Measurements from ENCODE around the gene PTGES3L.
A peak's percentile ranks its signal among the peaks of the same experiment; 100 is the strongest.
"Not testable (repeated sequence)": the region's sequence is repeated elsewhere in the genome, so short reads cannot be mapped to it uniquely, and the experiment has no call there.

PTGES3L gene

GRCh38 chr17:42999003-42999525 lies 19.2 kb upstream of the PTGES3L start:
- no peak for DNase-seq
- no peak for ATAC-seq
- Mint-ChIP-seq H3K27me3 (no peaks in the 10 kb centered on the region), H3K4me3 (peak overlapping the region; percentile 96), H3K36me3 (ENCODE audit: low read depth) (peaks cover 56% of the 10 kb centered on the region), H3K27ac (peak overlapping the region; percentile 99), H3K9me3 (no peaks in the 10 kb centered on the region), H3K4me1 (peaks cover 42% of the 10 kb centered on the region)

GRCh38 chr17:42997984-42998938 lies 18.4 kb upstream of the PTGES3L start, which contains the start of gene RPL27:
RPL27 (plus strand) TSS chr17:42998419; CDS start chr17:42998751, 332 bp downstream.
- ATAC-seq (peak; percentile 97), DNase-seq (peak; percentile 97)
- H3K9me3 Mint-ChIP-seq = no peaks in the 10 kb centered on the region
- peak within 1 kb of the TSS; percentile 96 for H3K4me3 Mint-ChIP-seq
- peaks cover 40% of the 10 kb centered on the region for H3K4me1 Mint-ChIP-seq
- H3K36me3 Mint-ChIP-seq (ENCODE audit: low read depth) = peaks cover 53% of the 10 kb centered on the region
- H3K27ac Mint-ChIP-seq = peak within 1 kb of the TSS; percentile 99
- no peaks in the 10 kb centered on the region for H3K27me3 Mint-ChIP-seq

GRCh38 chr17:42997390-42997983 lies 17.6 kb upstream of the PTGES3L start:
- Mint-ChIP-seq H3K27ac (peak overlapping the region; percentile 99), H3K9me3 (no peaks in the 10 kb centered on the region), H3K4me1 (peaks cover 37% of the 10 kb centered on the region), H3K36me3 (ENCODE audit: low read depth) (peaks cover 50% of the 10 kb centered on the region), H3K27me3 (no peaks in the 10 kb centered on the region), H3K4me3 (peak overlapping the region; percentile 96)
- DNase-seq (no peak), ATAC-seq (no peak)

- not testable (repeated sequence) for H3K4me3 Mint-ChIP-seq, H3K27me3 Mint-ChIP-seq, ATAC-seq, H3K27ac Mint-ChIP-seq, H3K9me3 Mint-ChIP-seq, DNase-seq
- Mint-ChIP-seq H3K4me1 (peaks cover 16% of the 10 kb centered on the region), H3K36me3 (ENCODE audit: low read depth) (peaks cover 42% of the 10 kb centered on the region)
Observed at GRCh38 chr17:42993913-42994312, 14.0 kb upstream of the PTGES3L start.

GRCh38 chr17:42992872-42993271 lies 13.0 kb upstream of the PTGES3L start:
- Mint-ChIP-seq H3K36me3 (ENCODE audit: low read depth) (peaks cover 41% of the 10 kb centered on the region), H3K9me3 (no peaks in the 10 kb centered on the region), H3K27ac (no peak overlapping the region), H3K4me3 (no peak overlapping the region), H3K27me3 (no peaks in the 10 kb centered on the region), H3K4me1 (peaks cover 11% of the 10 kb centered on the region)
- no peak for DNase-seq
- ATAC-seq = no peak

GRCh38 chr17:42991471-42991870 lies 11.6 kb upstream of the PTGES3L start:
- ATAC-seq = no peak
- no peak overlapping the region for H3K27ac Mint-ChIP-seq
- H3K4me1 Mint-ChIP-seq = no peaks in the 10 kb centered on the region
- no peak for DNase-seq
- H3K36me3 Mint-ChIP-seq (ENCODE audit: low read depth) = peaks cover 44% of the 10 kb centered on the region
- no peaks in the 10 kb centered on the region for H3K9me3 Mint-ChIP-seq
- H3K27me3 Mint-ChIP-seq = no peaks in the 10 kb centered on the region
- no peak overlapping the region for H3K4me3 Mint-ChIP-seq

GRCh38 chr17:42989726-42990652 lies 10.1 kb upstream of the PTGES3L start:
- no peak for DNase-seq
- Mint-ChIP-seq H3K36me3 (ENCODE audit: low read depth) (peaks cover 52% of the 10 kb centered on the region), H3K4me1 (peaks cover 5% of the 10 kb centered on the region), H3K27ac (no peak overlapping the region), H3K27me3 (no peaks in the 10 kb centered on the region), H3K4me3 (no peak overlapping the region), H3K9me3 (no peaks in the 10 kb centered on the region)
- ATAC-seq = no peak

GRCh38 chr17:42989141-42989540 lies 9.3 kb upstream of the PTGES3L start:
- no peak overlapping the region for H3K4me3 Mint-ChIP-seq
- ATAC-seq = no peak
- no peaks in the 10 kb centered on the region for H3K27me3 Mint-ChIP-seq
- DNase-seq = no peak
- no peaks in the 10 kb centered on the region for H3K9me3 Mint-ChIP-seq
- H3K27ac Mint-ChIP-seq = no peak overlapping the region
- peaks cover 9% of the 10 kb centered on the region for H3K4me1 Mint-ChIP-seq
- H3K36me3 Mint-ChIP-seq (ENCODE audit: low read depth) = peaks cover 58% of the 10 kb centered on the region

- Mint-ChIP-seq H3K9me3 (no peaks in the 10 kb centered on the region), H3K4me1 (peaks cover 27% of the 10 kb centered on the region), H3K27ac (no peak overlapping the region), H3K27me3 (no peaks in the 10 kb centered on the region), H3K36me3 (ENCODE audit: low read depth) (peaks cover 48% of the 10 kb centered on the region), H3K4me3 (no peak overlapping the region)
- ATAC-seq = no peak
- DNase-seq = no peak
Observed at GRCh38 chr17:42985225-42985624, 5.3 kb upstream of the PTGES3L start.

- H3K9me3 Mint-ChIP-seq = no peaks in the 10 kb centered on the region
- H3K36me3 Mint-ChIP-seq (ENCODE audit: low read depth) = peaks cover 25% of the 10 kb centered on the region
- peak overlapping the region; percentile 96 for H3K4me3 Mint-ChIP-seq
- peaks cover 40% of the 10 kb centered on the region for H3K4me1 Mint-ChIP-seq
- DNase-seq (no peak), ATAC-seq (no peak)
- H3K27me3 Mint-ChIP-seq = no peaks in the 10 kb centered on the region
- H3K27ac Mint-ChIP-seq = peak overlapping the region; percentile 75
Observed at GRCh38 chr17:42982266-42982665, 2.4 kb upstream of the PTGES3L start.

- Mint-ChIP-seq H3K27ac (peak overlapping the region; percentile 97), H3K36me3 (ENCODE audit: low read depth) (peaks cover 25% of the 10 kb centered on the region), H3K9me3 (no peaks in the 10 kb centered on the region), H3K4me3 (peak overlapping the region; percentile 96), H3K27me3 (no peaks in the 10 kb centered on the region), H3K4me1 (peaks cover 40% of the 10 kb centered on the region)
- ATAC-seq = peak; percentile 86
- peak; percentile 79 for DNase-seq
Observed at GRCh38 chr17:42980766-42981397, 1.0 kb upstream of the PTGES3L start.

GRCh38 chr17:42980274-42980765 lies 440 bp upstream of the PTGES3L start, which contains the start of gene RUNDC1:
RUNDC1 (plus strand) TSS chr17:42980565; CDS start chr17:42980577, 12 bp downstream.
- Mint-ChIP-seq H3K4me3 (peak within 1 kb of the TSS; percentile 96), H3K9me3 (no peaks in the 10 kb centered on the region), H3K27me3 (no peaks in the 10 kb centered on the region), H3K36me3 (ENCODE audit: low read depth) (peaks cover 20% of the 10 kb centered on the region), H3K27ac (peak within 1 kb of the TSS; percentile 97), H3K4me1 (peaks cover 38% of the 10 kb centered on the region)
- ATAC-seq (peak; percentile 79), DNase-seq (peak; percentile 95)

- not testable (repeated sequence) for H3K27me3 Mint-ChIP-seq; H3K36me3 Mint-ChIP-seq (ENCODE audit: low read depth); ATAC-seq; DNase-seq; H3K4me3 Mint-ChIP-seq; H3K9me3 Mint-ChIP-seq; H3K27ac Mint-ChIP-seq
- H3K4me1 Mint-ChIP-seq = peaks cover 12% of the 10 kb centered on the region
Observed at GRCh38 chr17:42975701-42976100, 4.2 kb downstream of the PTGES3L start.
